GM12878 (cell line): Measurements from ENCODE around the gene THADA. TPM values are rescaled to one million over a fixed set of nuclear protein-coding genes. Genes with fewer than 3 reads are reported as not detected.
"Not testable (repeated sequence)": the region's sequence is repeated elsewhere in the genome, so short reads cannot be mapped to it uniquely, and the experiment has no call there.

Source experiments
- ATAC-seq: fragments of 200-7000 bp; cut with Tn5 transposase; 3 replicates; pipeline ENCODE4 v1.9.1; 2020; ENCODE audit warnings: mild to moderate bottlenecking, moderate library complexity
- BruUV-seq: library from RNA; stranded (reverse); fragments of 400-500 nt; replicated peaks from 2 replicates; lab custom pipeline; 2021; lab: Mats Ljungman, UMichigan
- CTCF ChIA-PET: fragments of 300-600 bp; sonication (Branson Sonifier 250); formaldehyde crosslinking; extraction: SDS; loops from one replicate; lab custom pipeline; 2021; ENCODE audit warnings: inconsistent platforms; lab: Yijun Ruan, JAX
- POLR2A ChIA-PET: fragments of 350-600 bp; formaldehyde crosslinking; extraction: SDS; loops from one replicate; lab custom pipeline; 2021; ENCODE audit warnings: inconsistent platforms; lab: Charles Lee
- RAD21 ChIA-PET: fragments of 300-600 bp; sonication (Branson Sonifier 250); formaldehyde crosslinking; loops from one replicate; lab custom pipeline; 2023; ENCODE audit warnings: antibody characterized with exemption; ENCODE audit not compliant: unreplicated experiment; lab: Charles Lee
- SMC1A ChIA-PET: fragments of 300-600 bp; sonication (Branson Sonifier 250); formaldehyde crosslinking; loops from one replicate; lab custom pipeline; 2023; ENCODE audit not compliant: unreplicated experiment, uncharacterized antibody; lab: Charles Lee
- DNase-seq: peaks from one replicate; pipeline ENCODE4 v3.0.0-alpha.2; 2011; ENCODE audit warnings: low read depth, low spot score
- FAIRE-seq: peaks from 3 replicates; lab custom pipeline; 2011; peaks lifted over from hg19 to GRCh38; lab: Jason Lieb, UNC
- H2AFZ ChIP-seq: 2 replicates; pipeline ENCODE4 v1.6.0; 2011; ENCODE audit warnings: low read depth, low read length, control low read depth; ENCODE audit not compliant: control insufficient read depth
- H3K27ac ChIP-seq: 2 replicates; pipeline ENCODE4 v1.5.1; 2011; ENCODE audit warnings: control low read depth; ENCODE audit not compliant: control insufficient read depth, insufficient read depth
- H3K27me3 ChIP-seq, 2 experiments: replicated peaks in 1 of 2; 2 replicates each; pipeline versions ENCODE4 v1.6.0 to v1.6.1; 2011; ENCODE audit warnings: low read length in 1 of 2; ENCODE audit not compliant: control insufficient read depth in 2 of 2, insufficient read depth in 2 of 2
- H3K36me3 ChIP-seq, 2 experiments: 2 replicates each; pipeline ENCODE4 v1.5.1; 2011; ENCODE audit warnings: low read length in 1 of 2; ENCODE audit not compliant: control insufficient read depth in 2 of 2, insufficient read depth in 2 of 2
- H3K4me1 ChIP-seq: 2 replicates; pipeline ENCODE4 v1.6.1; 2011; ENCODE audit warnings: mild to moderate bottlenecking, low read length, moderate library complexity, mixed read lengths; ENCODE audit not compliant: control insufficient read depth, insufficient read depth
- H3K4me2 ChIP-seq: 2 replicates; pipeline ENCODE4 v1.6.0; 2011; ENCODE audit warnings: control low read depth; ENCODE audit not compliant: control insufficient read depth, insufficient read depth
- H3K4me3 ChIP-seq: fragments of 200-600 bp; sonication (generic); 2 replicates; pipeline ENCODE4 v1.5.1; 2016
- H3K79me2 ChIP-seq: 2 replicates; pipeline ENCODE4 v1.6.0; 2011; ENCODE audit warnings: low read length; ENCODE audit not compliant: control insufficient read depth, insufficient read depth
- H3K9ac ChIP-seq: 2 replicates; pipeline ENCODE4 v1.8.0; 2011; ENCODE audit warnings: low read length, control low read depth, mixed read lengths; ENCODE audit not compliant: control insufficient read depth, insufficient read depth
- H3K9me3 ChIP-seq: replicated peaks from 3 replicates; pipeline ENCODE4 v1.5.1; 2011; ENCODE audit warnings: mild to moderate bottlenecking, low read length; ENCODE audit not compliant: control insufficient read depth, insufficient read depth
- H4K20me1 ChIP-seq: 2 replicates; pipeline ENCODE4 v1.6.0; 2011; ENCODE audit not compliant: control insufficient read depth, insufficient read depth
- GATAD2B ChIP-seq: fragments of 450-650 bp; conservative IDR thresholded peaks from 2 replicates; pipeline ENCODE4 v1.6.1; 2017; ENCODE audit warnings: low read depth, mild to moderate bottlenecking, moderate library complexity
- IRF4 ChIP-seq: IDR thresholded peaks from 2 replicates; pipeline ENCODE4 v1.6.1; 2011; ENCODE audit warnings: low read depth, low read length
- KAT2A ChIP-seq: conservative IDR thresholded peaks from 2 replicates; pipeline ENCODE4 v1.6.1; 2011; ENCODE audit warnings: low read depth, low read length; ENCODE audit not compliant: control insufficient read depth
- NFXL1 ChIP-seq: fragments of 450-650 bp; IDR thresholded peaks from 2 replicates; pipeline ENCODE4 v1.6.1; 2017; ENCODE audit warnings: antibody characterized with exemption, mild to moderate bottlenecking, borderline replicate concordance
- NR2F1 ChIP-seq: fragments of 450-650 bp; conservative IDR thresholded peaks from 2 replicates; pipeline ENCODE4 v1.6.1; 2017; ENCODE audit warnings: mild to moderate bottlenecking
- POLR2AphosphoS5 ChIP-seq: IDR thresholded peaks from 2 replicates; pipeline ENCODE4 v1.6.1; 2011; ENCODE audit warnings: mild to moderate bottlenecking, low read length, inconsistent platforms
- STAT1 ChIP-seq: fragments of 450-650 bp; conservative IDR thresholded peaks from 2 replicates; pipeline ENCODE4 v1.6.1; 2014; ENCODE audit warnings: antibody characterized with exemption, mild to moderate bottlenecking
- TAF1 ChIP-seq: IDR thresholded peaks from 2 replicates; pipeline ENCODE4 v1.6.1; 2011; ENCODE audit warnings: mild to moderate bottlenecking, low read depth, low read length, borderline replicate concordance
- ZBTB4 ChIP-seq: fragments of 450-650 bp; formaldehyde crosslinking; IDR thresholded peaks from 2 replicates; pipeline ENCODE4 v1.4.0; 2022; ENCODE audit warnings: mild to moderate bottlenecking, moderate library complexity
- WGBS: methylation state at CpG from one replicate; pipeline ENCODE4 v1.1.6; 2016; ENCODE audit warnings: low lambda C conversion rate; ENCODE audit not compliant: insufficient replicate concordance, insufficient coverage; ENCODE audit errors: missing lambda C conversion rate; 5-methylcytosine and 5-hydroxymethylcytosine counted together
- in situ Hi-C: fragments of 300-500 bp; cut with MboI; formaldehyde crosslinking; loops from 9 replicates; pipeline ENCODE4 v1.14.3; 2018; ENCODE audit warnings: mixed read lengths
- intact Hi-C: fragments of 100-400 bp; cut with micrococcal nuclease; formaldehyde crosslinking; loops from one replicate; pipeline ENCODE4 v1.14.2; 2022; ENCODE audit not compliant: unreplicated experiment
- polyA plus RNA-seq, 11 experiments: library from polyadenylated mRNA; depleted of rRNA in 4 of 11; unstranded in 6 of 11; stranded (reverse) in 5 of 11; fragments of >200 nt; fragmentation: Nextera tagmentation in 4 of 11; fragmentation: Illumina TruSeq in 1 of 11; extraction: Ambion mirVana in 4 of 11; extraction: Trizol in 1 of 11; gene quantifications; 1 replicate in 1 of 11; 2 replicates in 10 of 11; pipeline versions ENCODE4 v1.2.1 to v1.2.3, GENCODE V29; 2011 to 2016; ENCODE audit warnings: inconsistent platforms in 2 of 11, missing spikeins in 2 of 11, low read depth in 1 of 11
- total RNA-seq, 4 experiments: library from RNA; depleted of rRNA in 3 of 4; stranded (reverse); fragments of >200 nt in 3 of 4; fragmentation: Illumina TruSeq in 1 of 4; extraction: Trizol in 1 of 4; gene quantifications; 2 replicates each; pipeline versions ENCODE4 v1.2.1 to v1.2.3, GENCODE V29; 2013 to 2021

The THADA gene
- total and polyA plus RNA-seq, 10 of the 15 experiments (the other 5 are each of a cell fraction or from before 2014, with no cell fraction given), result 14.6 to 33.2 (median 23.2) TPM

DNA sequence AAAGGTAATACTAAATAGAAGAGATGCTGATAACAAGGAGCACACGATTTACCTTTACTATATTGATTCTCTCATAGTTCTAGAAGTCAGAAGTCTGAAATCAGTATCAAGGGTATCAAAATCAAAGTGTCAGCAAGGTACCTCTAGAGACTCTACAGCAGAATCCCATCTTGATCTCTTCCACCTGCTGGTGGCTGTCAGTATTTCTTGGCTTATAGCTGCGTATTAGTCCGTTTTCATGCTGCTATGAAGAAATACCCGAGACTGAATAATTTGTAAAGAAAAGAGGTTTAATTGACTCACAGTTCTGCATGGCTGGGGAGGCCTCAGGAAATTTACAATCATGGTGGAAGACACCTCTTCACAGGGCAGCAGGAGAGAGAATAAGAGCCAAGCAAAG lies 149.1 kb downstream of the THADA start:
- H3K9me3 ChIP-seq, intact Hi-C loops, FAIRE-seq, H3K4me3 ChIP-seq, H3K27ac ChIP-seq, H3K79me2 ChIP-seq, H3K9ac ChIP-seq, H3K4me1 ChIP-seq, BruUV-seq, SMC1A ChIA-PET, H4K20me1 ChIP-seq, DNase-seq, in situ Hi-C loops, H3K4me2 ChIP-seq, H3K27me3 ChIP-seq, H3K36me3 ChIP-seq, ATAC-seq, H2AFZ ChIP-seq: not testable (repeated sequence)
- CTCF ChIA-PET, result interaction anchor here (1.2 kb wide), 1 partner anchor 38 kb away, joined by 3 read pairs; no protein-coding TSS in a partner anchor
- POLR2A ChIA-PET, result interaction anchor here (0.6 to 1.0 kb wide), 2 partner anchors 17 to 244 kb away, joined by 3 to 5 read pairs; no protein-coding TSS in a partner anchor
- 80% methylated on average over 4 of the region's 4 CpGs for WGBS
- RAD21 ChIA-PET, result interaction anchor here (1.6 kb wide), 1 partner anchor 9 kb away, joined by 3 read pairs; no protein-coding TSS in a partner anchor

DNA sequence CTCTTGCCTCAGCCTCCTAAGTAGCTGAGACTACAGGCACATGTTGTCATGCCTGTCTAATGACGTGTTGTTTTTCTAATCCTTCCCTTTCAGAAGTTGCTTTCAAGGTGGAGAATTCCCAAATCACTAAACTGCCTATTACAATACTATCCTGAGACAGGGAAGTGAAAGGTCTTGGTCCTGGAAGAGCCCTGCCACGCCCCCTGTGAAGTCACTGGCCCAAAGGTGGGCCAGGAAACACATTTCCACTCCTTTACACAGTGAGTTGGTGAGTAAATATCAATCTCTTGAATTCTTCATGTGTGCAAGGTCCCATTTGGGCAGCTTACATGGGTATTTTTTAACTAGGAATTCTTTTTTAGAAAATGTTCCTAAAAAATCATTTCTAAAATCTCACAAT lies 150.1 kb downstream of the THADA start:
- in situ Hi-C loops, result no loop called here

More for the DNA sequence above, 150.1 kb downstream of the THADA start:
- FAIRE-seq (no peak), DNase-seq (no peak), ATAC-seq (no peak)
- Histone ChIP-seq H3K4me2 (no peak overlapping the region), H3K9me3 (no peaks in the 10 kb centered on the region; the same call in 2 of the 3 replicates), H3K79me2 (no peaks in the 10 kb centered on the region), H3K9ac (no peak overlapping the region), H3K27ac (no peak overlapping the region), H3K4me3 (no peak overlapping the region), H2AFZ (no peak overlapping the region), H4K20me1 (no peaks in the 10 kb centered on the region), H3K36me3 (peaks cover 0 to 5% of the 10 kb centered on the region in 2 experiments; a peak in 1 of 4 replicates), H3K4me1 (no peaks in the 10 kb centered on the region), H3K27me3 (no peaks in the 10 kb centered on the region)
- ChIA-PET POLR2A (interaction anchor here (1.8 kb wide), 1 partner anchor 8 kb away, joined by 5 read pairs; no protein-coding TSS in a partner anchor), RAD21 (interaction anchor here (1.6 kb wide), 1 partner anchor 10 kb away, joined by 3 read pairs; no protein-coding TSS in a partner anchor), SMC1A (no interaction called here), CTCF (interaction anchor here (1.2 kb wide), 1 partner anchor 38 kb away, joined by 3 read pairs; no protein-coding TSS in a partner anchor)
- 100% methylated on average over 2 of the region's 2 CpGs for WGBS
- no TSS peak for BruUV-seq
- no peak for TF ChIP-seq TAF1
- no peak for TF ChIP-seq NFXL1
- TF ChIP-seq KAT2A, result no peak
- no peak for TF ChIP-seq POLR2AphosphoS5
- TF ChIP-seq NR2F1, result no peak
- no peak for TF ChIP-seq GATAD2B
- TF ChIP-seq ZBTB4 (CRISPR knock-in tag), result no peak
- TF ChIP-seq STAT1, result no peak
- no peak for TF ChIP-seq IRF4
- intact Hi-C loops, result no loop called here
